H9 (cell line): ENCODE data around the gene SHROOM1. TPM values are rescaled to one million over a fixed set of nuclear protein-coding genes. Genes with fewer than 3 reads are reported as not detected.

Experiments used
- DNase-seq: peaks from one replicate; pipeline ENCODE4 v3.0.0-alpha.2; 2017
- H2AFZ ChIP-seq: one replicate; pipeline ENCODE4 v1.6.1; 2013; ENCODE audit warnings: mild to moderate bottlenecking, low read length, control low read depth, moderate library complexity
- H2AK5ac ChIP-seq: 2 replicates; pipeline ENCODE4 v1.6.1; 2013; ENCODE audit warnings: low read length, control low read depth, mixed read lengths; ENCODE audit not compliant: insufficient read length
- H2BK120ac ChIP-seq: one replicate; pipeline ENCODE4 v1.6.1; 2013; ENCODE audit warnings: low read depth, mild to moderate bottlenecking, low read length, control low read depth, inconsistent platforms; ENCODE audit not compliant: poor library complexity, severe bottlenecking
- H2BK12ac ChIP-seq: 2 replicates; pipeline ENCODE4 v1.6.1; 2013; ENCODE audit warnings: low read length, control low read depth, mixed read lengths, low read depth; ENCODE audit not compliant: insufficient read length
- H2BK15ac ChIP-seq: 2 replicates; pipeline ENCODE4 v1.6.1; 2013; ENCODE audit warnings: low read depth, low read length, control low read depth
- H2BK20ac ChIP-seq: one replicate; pipeline ENCODE4 v1.6.1; 2013; ENCODE audit warnings: low read depth, mild to moderate bottlenecking, low read length, control low read depth, inconsistent platforms; ENCODE audit not compliant: poor library complexity, severe bottlenecking
- H2BK5ac ChIP-seq: 2 replicates; pipeline ENCODE4 v1.6.1; 2013; ENCODE audit warnings: low read length, control low read depth, mixed read lengths; ENCODE audit not compliant: insufficient read length
- H3K14ac ChIP-seq: 2 replicates; pipeline ENCODE4 v1.6.1; 2013; ENCODE audit warnings: low read length, control low read depth; ENCODE audit not compliant: insufficient read depth
- H3K18ac ChIP-seq: 2 replicates; pipeline ENCODE4 v1.6.1; 2013; ENCODE audit warnings: low read depth, mild to moderate bottlenecking, mixed read lengths, low read length, control low read depth; ENCODE audit not compliant: insufficient read length
- H3K23ac ChIP-seq: 2 replicates; pipeline ENCODE4 v1.6.1; 2013; ENCODE audit warnings: low read length, control low read depth, mixed read lengths, low read depth; ENCODE audit not compliant: insufficient read length
- H3K23me2 ChIP-seq: 2 replicates; pipeline ENCODE4 v1.6.1; 2013; ENCODE audit warnings: low read depth, mild to moderate bottlenecking, mixed read lengths, low read length, control low read depth; ENCODE audit not compliant: insufficient read length, poor library complexity, severe bottlenecking
- H3K27ac ChIP-seq: 2 replicates; pipeline ENCODE4 v1.5.1; 2013; ENCODE audit warnings: low read length, control low read depth, mixed read lengths, low read depth; ENCODE audit not compliant: insufficient read length
- H3K27me3 ChIP-seq: 2 replicates; pipeline ENCODE4 v1.6.1; 2013; ENCODE audit warnings: low read length, control low read depth, inconsistent platforms; ENCODE audit not compliant: insufficient read depth
- H3K4ac ChIP-seq: 2 replicates; pipeline ENCODE4 v1.6.1; 2013; ENCODE audit warnings: low read depth, mild to moderate bottlenecking, control low read depth, inconsistent platforms, low read length, moderate library complexity
- H3K4me1 ChIP-seq: 2 replicates; pipeline ENCODE4 v1.6.1; 2013; ENCODE audit warnings: low read length, control low read depth, inconsistent platforms; ENCODE audit not compliant: insufficient read depth
- H3K4me2 ChIP-seq: 2 replicates; pipeline ENCODE4 v1.6.1; 2013; ENCODE audit warnings: low read length, control low read depth, mixed read lengths; ENCODE audit not compliant: insufficient read length, insufficient read depth
- H3K56ac ChIP-seq: 2 replicates; pipeline ENCODE4 v1.6.1; 2013; ENCODE audit warnings: low read depth, mild to moderate bottlenecking, mixed read lengths, low read length, control low read depth; ENCODE audit not compliant: insufficient read length
- H3K79me1 ChIP-seq: 2 replicates; pipeline ENCODE4 v1.6.1; 2013; ENCODE audit warnings: low read depth, mild to moderate bottlenecking, moderate library complexity, low read length, control low read depth, inconsistent platforms; ENCODE audit not compliant: insufficient read depth, poor library complexity, severe bottlenecking
- H3K79me2 ChIP-seq: 2 replicates; pipeline ENCODE4 v1.6.1; 2013; ENCODE audit warnings: low read length, control low read depth, inconsistent platforms; ENCODE audit not compliant: insufficient read depth
- H3K9ac ChIP-seq: 2 replicates; pipeline ENCODE4 v1.6.1; 2013; ENCODE audit warnings: low read length, control low read depth, mixed read lengths; ENCODE audit not compliant: insufficient read length; ENCODE audit errors: extremely low read depth
- H3K9me3 ChIP-seq: one replicate; pipeline ENCODE4 v1.6.1; 2013; ENCODE audit warnings: low read depth, low read length, inconsistent platforms; ENCODE audit not compliant: control insufficient read depth
- H3T11ph ChIP-seq: one replicate; pipeline ENCODE4 v1.6.1; 2013; ENCODE audit warnings: mild to moderate bottlenecking, low read length, control low read depth, inconsistent platforms
- H4K20me1 ChIP-seq: one replicate; pipeline ENCODE4 v1.6.1; 2013; ENCODE audit not compliant: control insufficient read depth, insufficient read length, insufficient read depth
- H4K5ac ChIP-seq: 2 replicates; pipeline ENCODE4 v1.6.1; 2013; ENCODE audit warnings: low read depth, mild to moderate bottlenecking, mixed read lengths, low read length, control low read depth; ENCODE audit not compliant: insufficient read length
- H4K8ac ChIP-seq: replicated peaks from 2 replicates; pipeline ENCODE4 v1.6.1; 2013; ENCODE audit warnings: low read length, control low read depth, mixed read lengths, low read depth; ENCODE audit not compliant: insufficient read length
- H4K91ac ChIP-seq: 2 replicates; pipeline ENCODE4 v1.6.1; 2013; ENCODE audit warnings: low read depth, mild to moderate bottlenecking, moderate library complexity, mixed read lengths, low read length, control low read depth; ENCODE audit not compliant: insufficient read length
- H3K27ac Mint-ChIP-seq, 3 experiments: 2 replicates in 2 of 3; 3 replicates in 1 of 3; pipeline ENCODE4 v1.8.0; 2020 to 2021; ENCODE audit warnings: mixed read lengths in 3 of 3, mild to moderate bottlenecking in 1 of 3, moderate library complexity in 1 of 3
- H3K27me3 Mint-ChIP-seq: 2 replicates; pipeline ENCODE4 v1.8.0; 2021; ENCODE audit warnings: low read depth, mild to moderate bottlenecking, moderate library complexity, mixed read lengths
- H3K36me3 Mint-ChIP-seq, 3 experiments: 2 replicates in 2 of 3; 3 replicates in 1 of 3; pipeline ENCODE4 v1.8.0; 2020 to 2021; ENCODE audit warnings: low read depth in 3 of 3, mixed read lengths in 3 of 3; ENCODE audit not compliant: insufficient read depth in 1 of 3
- H3K4me1 Mint-ChIP-seq, 2 experiments: 2 replicates each; pipeline ENCODE4 v1.8.0; 2020; ENCODE audit warnings: mixed read lengths in 2 of 2
- H3K4me3 Mint-ChIP-seq, 2 experiments: 2 replicates in 1 of 2; 3 replicates in 1 of 2; pipeline ENCODE4 v1.8.0; 2020 to 2021; ENCODE audit warnings: mild to moderate bottlenecking in 2 of 2, mixed read lengths in 2 of 2, moderate library complexity in 1 of 2
- H3K9me3 Mint-ChIP-seq, 2 experiments: 2 replicates in 1 of 2; 3 replicates in 1 of 2; pipeline ENCODE4 v1.8.0; 2020; ENCODE audit warnings: mild to moderate bottlenecking in 2 of 2, mixed read lengths in 2 of 2, moderate library complexity in 1 of 2
- WGBS: extraction: QIAGEN DNeasy Blood & Tissue Kit; methylation state at CpG from one replicate; pipeline ENCODE4 v1.1.7; 2013; ENCODE audit warnings: missing lambda C conversion rate, low lambda C conversion rate, mixed read lengths; ENCODE audit not compliant: insufficient read length; ENCODE audit errors: extremely low coverage; 5-methylcytosine and 5-hydroxymethylcytosine counted together
- total RNA-seq: library from RNA; stranded (reverse); gene quantifications from 2 replicates; pipeline ENCODE4 v1.2.1, GENCODE V29; 2021
- TF ChIP-seq, protein P1 (sequence below): fragments of 200-600 bp; sonication (generic); conservative IDR thresholded peaks from 3 replicates; pipeline ENCODE4 v1.8.0; 2021; ENCODE audit warnings: antibody characterized with exemption, mild to moderate bottlenecking

The SHROOM1 gene
- total RNA-seq, 1 experiment from 2014 or later = 7.0 TPM

DNA sequence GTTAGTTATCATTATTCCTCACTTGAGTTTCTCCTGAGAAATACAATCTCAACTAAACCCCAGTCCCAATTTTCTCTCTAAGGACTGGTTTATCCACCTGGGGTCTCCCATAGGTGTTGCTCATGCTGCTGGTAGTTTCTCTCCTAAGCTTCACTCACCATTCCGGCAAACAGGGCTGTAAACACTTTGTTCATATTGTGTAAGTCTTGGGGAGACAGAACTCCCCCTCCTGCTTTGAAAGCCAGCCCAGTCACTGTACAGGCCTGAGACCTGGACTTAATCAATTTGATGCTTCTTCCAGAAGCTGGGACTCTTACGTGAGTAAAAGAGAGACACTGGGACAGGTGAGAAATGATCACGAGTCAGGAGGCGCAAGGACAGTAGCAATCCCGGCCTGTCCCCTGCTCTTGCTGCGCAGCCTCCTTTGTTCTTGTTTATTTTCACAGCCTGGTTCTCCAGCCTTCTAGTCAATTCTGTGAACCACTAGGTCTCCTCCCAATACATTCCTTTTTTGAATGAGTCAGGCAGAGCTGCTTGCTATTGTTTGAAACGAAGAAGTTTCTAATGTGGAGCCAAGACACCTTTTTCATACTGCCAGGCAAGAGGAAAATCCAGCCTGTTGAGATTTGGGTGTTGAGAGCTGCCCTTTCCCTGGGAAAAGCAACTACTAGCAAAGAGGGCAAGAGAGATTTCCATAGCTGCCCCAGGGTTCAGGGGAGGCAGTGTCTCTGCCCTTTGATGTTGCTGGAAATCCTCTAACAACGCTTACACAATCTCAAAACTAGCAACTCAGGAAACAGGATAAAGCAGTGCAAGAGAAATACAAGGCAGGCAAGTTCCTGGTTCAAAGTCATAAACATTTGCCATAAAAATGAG lies 9.2 kb upstream of the SHROOM1 start:
- no peak overlapping the region for H3T11ph ChIP-seq
- H3K56ac ChIP-seq = no peak overlapping the region
- no peak overlapping the region for H4K5ac ChIP-seq
- H4K20me1 ChIP-seq = no peaks in the 10 kb centered on the region
- H3K27ac ChIP-seq = no peak overlapping the region
- H3K14ac ChIP-seq = no peak overlapping the region
- H3K79me2 ChIP-seq = no peaks in the 10 kb centered on the region
- H4K91ac ChIP-seq = no peak overlapping the region
- H3K79me1 ChIP-seq = no peaks in the 10 kb centered on the region
- Mint-ChIP-seq H3K27ac (no peak overlapping the region; a peak in 1 of 7 replicates), H3K9me3 (no peaks in the 10 kb centered on the region), H3K36me3 (no peaks in the 10 kb centered on the region), H3K27me3 (peaks cover 2% of the 10 kb centered on the region), H3K4me3 (no peak overlapping the region), H3K4me1 (no peaks in the 10 kb centered on the region; a peak in 1 of 4 replicates)
- H3K4me2 ChIP-seq = no peak overlapping the region
- H2BK120ac ChIP-seq = no peak overlapping the region
- no peak overlapping the region for H2BK5ac ChIP-seq
- H4K8ac ChIP-seq = no peak overlapping the region
- no peaks in the 10 kb centered on the region for H3K9me3 ChIP-seq
- no CpG with 5 or more reads among the region's 8 CpGs for WGBS
- no peak overlapping the region for H3K23ac ChIP-seq
- no peak overlapping the region for H2BK20ac ChIP-seq
- H3K18ac ChIP-seq = no peak overlapping the region
- H2BK15ac ChIP-seq = no peak overlapping the region
- no peak overlapping the region for H2BK12ac ChIP-seq
- H3K4ac ChIP-seq = no peak overlapping the region
- no peaks in the 10 kb centered on the region for H3K23me2 ChIP-seq
- TF ChIP-seq, protein P1, sequence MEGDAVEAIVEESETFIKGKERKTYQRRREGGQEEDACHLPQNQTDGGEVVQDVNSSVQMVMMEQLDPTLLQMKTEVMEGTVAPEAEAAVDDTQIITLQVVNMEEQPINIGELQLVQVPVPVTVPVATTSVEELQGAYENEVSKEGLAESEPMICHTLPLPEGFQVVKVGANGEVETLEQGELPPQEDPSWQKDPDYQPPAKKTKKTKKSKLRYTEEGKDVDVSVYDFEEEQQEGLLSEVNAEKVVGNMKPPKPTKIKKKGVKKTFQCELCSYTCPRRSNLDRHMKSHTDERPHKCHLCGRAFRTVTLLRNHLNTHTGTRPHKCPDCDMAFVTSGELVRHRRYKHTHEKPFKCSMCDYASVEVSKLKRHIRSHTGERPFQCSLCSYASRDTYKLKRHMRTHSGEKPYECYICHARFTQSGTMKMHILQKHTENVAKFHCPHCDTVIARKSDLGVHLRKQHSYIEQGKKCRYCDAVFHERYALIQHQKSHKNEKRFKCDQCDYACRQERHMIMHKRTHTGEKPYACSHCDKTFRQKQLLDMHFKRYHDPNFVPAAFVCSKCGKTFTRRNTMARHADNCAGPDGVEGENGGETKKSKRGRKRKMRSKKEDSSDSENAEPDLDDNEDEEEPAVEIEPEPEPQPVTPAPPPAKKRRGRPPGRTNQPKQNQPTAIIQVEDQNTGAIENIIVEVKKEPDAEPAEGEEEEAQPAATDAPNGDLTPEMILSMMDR = no peak
- no peaks in the 10 kb centered on the region for H3K4me1 ChIP-seq
- DNase-seq = no peak
- H2AK5ac ChIP-seq = no peak overlapping the region
- H3K27me3 ChIP-seq = no peaks in the 10 kb centered on the region
- H3K9ac ChIP-seq = no peak overlapping the region
- no peak overlapping the region for H2AFZ ChIP-seq
